ENCODE data around the gene IP6K2.
"Not testable (repeated sequence)": the region's sequence is repeated elsewhere in the genome, so short reads cannot be mapped to it uniquely, and the experiment has no call there.

The IP6K2 gene

DNA sequence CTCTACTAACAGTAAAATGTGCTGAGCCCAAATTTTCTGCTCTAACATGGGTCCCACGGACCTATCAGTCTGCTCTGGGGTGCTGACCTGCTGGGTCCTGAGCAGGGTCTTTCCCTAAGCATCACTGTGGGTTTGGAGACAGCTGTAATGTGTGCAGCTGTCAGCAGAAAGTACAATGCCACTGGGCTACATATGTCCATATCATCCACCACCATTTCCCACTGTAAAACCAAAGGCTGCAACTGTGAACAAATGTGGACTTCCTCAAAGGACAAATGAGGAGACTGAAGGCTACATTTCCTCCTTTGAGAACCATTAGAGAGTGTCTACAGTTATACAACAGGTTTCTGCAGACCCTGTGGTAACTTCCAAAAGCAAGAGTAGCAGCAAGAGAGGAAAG is 33.8 kb upstream of the IP6K2 start:
- no peaks in the 10 kb centered on the region for H3K27me3 Mint-ChIP-seq (ENCODE audit: low read depth)
- TF ChIP-seq, protein P1, sequence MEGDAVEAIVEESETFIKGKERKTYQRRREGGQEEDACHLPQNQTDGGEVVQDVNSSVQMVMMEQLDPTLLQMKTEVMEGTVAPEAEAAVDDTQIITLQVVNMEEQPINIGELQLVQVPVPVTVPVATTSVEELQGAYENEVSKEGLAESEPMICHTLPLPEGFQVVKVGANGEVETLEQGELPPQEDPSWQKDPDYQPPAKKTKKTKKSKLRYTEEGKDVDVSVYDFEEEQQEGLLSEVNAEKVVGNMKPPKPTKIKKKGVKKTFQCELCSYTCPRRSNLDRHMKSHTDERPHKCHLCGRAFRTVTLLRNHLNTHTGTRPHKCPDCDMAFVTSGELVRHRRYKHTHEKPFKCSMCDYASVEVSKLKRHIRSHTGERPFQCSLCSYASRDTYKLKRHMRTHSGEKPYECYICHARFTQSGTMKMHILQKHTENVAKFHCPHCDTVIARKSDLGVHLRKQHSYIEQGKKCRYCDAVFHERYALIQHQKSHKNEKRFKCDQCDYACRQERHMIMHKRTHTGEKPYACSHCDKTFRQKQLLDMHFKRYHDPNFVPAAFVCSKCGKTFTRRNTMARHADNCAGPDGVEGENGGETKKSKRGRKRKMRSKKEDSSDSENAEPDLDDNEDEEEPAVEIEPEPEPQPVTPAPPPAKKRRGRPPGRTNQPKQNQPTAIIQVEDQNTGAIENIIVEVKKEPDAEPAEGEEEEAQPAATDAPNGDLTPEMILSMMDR (IDR thresholded peaks at IDR 0.05; ENCODE audit: unreplicated experiment in 3 of 3), result no peak
- peaks cover 36% of the 10 kb centered on the region for H3K36me3 Mint-ChIP-seq (ENCODE audit: low read depth)
- H3K4me3 Mint-ChIP-seq, result no peak overlapping the region
- H3K27ac Mint-ChIP-seq, result peak overlapping the region; percentile 7 to 20 (median 11)
- H3K9me3 Mint-ChIP-seq, result no peaks in the 10 kb centered on the region
- peaks cover 19% of the 10 kb centered on the region for H3K4me1 Mint-ChIP-seq

DNA sequence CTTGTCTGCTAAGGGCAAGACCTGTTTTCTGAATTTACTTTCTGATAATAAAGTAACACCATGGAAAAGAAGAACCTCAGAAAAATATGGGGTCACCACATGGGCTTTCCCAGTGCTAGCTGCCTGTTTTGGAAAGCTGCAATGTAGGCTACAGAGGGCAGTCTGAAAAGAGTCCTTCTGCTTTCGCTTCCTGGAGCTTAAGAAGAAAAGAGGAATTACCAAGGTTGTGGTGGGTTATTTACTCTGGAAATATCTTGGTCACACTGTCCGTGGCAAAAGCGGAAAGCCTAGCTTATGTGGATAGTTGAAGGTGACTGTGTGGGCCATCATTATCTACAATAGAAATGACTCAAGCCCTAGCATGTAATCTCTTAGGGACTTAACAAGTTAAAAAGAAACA is 31.7 kb upstream of the IP6K2 start:
- Mint-ChIP-seq H3K27me3 (ENCODE audit: low read depth) (no peaks in the 10 kb centered on the region), H3K27ac (no peak overlapping the region), H3K4me3 (no peak overlapping the region), H3K36me3 (ENCODE audit: low read depth) (peaks cover 36% of the 10 kb centered on the region), H3K9me3 (no peaks in the 10 kb centered on the region), H3K4me1 (peaks cover 19% of the 10 kb centered on the region)
- TF ChIP-seq, protein P1 (IDR thresholded peaks at IDR 0.05; ENCODE audit: unreplicated experiment in 3 of 3), result no peak

DNA sequence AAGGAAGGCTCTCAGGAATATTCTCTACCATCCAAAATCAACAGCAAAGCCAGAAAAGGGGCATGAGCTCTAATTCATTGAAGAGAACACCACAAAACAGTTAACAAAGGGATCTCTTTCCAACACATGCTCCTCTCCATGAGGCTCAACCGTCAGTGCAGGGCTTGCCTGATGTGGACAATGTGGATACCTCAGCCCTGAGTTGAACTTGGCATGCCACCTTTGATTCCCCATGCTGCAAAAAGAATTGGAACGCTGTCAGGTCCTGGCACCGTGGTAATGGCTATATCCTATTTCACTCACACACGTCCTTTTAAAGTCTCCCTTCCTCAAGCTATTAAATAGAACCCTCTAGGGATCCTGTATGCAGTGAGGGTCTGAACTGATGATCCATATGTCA is 30.7 kb upstream of the IP6K2 start:
- TF ChIP-seq, protein P1 (IDR thresholded peaks at IDR 0.05; ENCODE audit: unreplicated experiment in 3 of 3), result no peak
- H3K4me3 Mint-ChIP-seq, result no peak overlapping the region
- H3K4me1 Mint-ChIP-seq, result peaks cover 19% of the 10 kb centered on the region
- H3K27me3 Mint-ChIP-seq (ENCODE audit: low read depth), result no peaks in the 10 kb centered on the region
- H3K36me3 Mint-ChIP-seq (ENCODE audit: low read depth), result peaks cover 31% of the 10 kb centered on the region
- H3K9me3 Mint-ChIP-seq, result no peaks in the 10 kb centered on the region
- H3K27ac Mint-ChIP-seq, result peak overlapping the region in 1 of 3 experiments; percentile 75

DNA sequence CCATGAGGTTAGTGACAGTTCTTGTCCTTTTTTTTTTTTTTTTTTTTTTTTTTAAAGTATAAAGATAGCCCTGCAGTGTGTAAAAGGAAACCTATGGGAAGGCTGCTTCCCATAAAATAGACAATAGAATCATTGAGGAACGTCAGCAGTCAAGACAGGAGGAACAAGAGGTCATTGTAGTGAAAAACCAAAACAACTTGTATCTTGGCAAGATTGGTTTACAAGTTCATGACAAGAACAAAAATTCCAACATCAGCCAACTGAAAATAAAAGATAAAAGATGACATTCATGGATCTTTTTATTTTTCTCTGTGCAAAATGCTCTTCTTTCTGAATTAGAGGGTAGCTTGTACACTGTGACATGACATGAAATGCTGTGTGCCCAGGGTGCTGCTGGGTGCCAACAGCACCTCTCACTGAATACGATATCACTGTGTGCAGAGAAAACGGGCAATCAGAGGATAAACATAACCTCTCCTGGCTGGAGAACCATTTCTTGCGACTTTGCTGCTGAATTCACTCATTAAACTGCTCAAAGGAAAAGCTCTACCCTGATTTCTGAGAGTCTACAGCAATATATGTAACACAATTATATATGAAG is 30.1 kb upstream of the IP6K2 start:
- peaks cover 29% of the 10 kb centered on the region for H3K36me3 Mint-ChIP-seq (ENCODE audit: low read depth)
- peak overlapping the region in 2 of 3 experiments; percentile 25 to 75 for H3K27ac Mint-ChIP-seq
- no peaks in the 10 kb centered on the region for H3K27me3 Mint-ChIP-seq (ENCODE audit: low read depth)
- H3K4me3 Mint-ChIP-seq, result no peak overlapping the region
- TF ChIP-seq, protein P1 (IDR thresholded peaks at IDR 0.05; ENCODE audit: unreplicated experiment in 3 of 3), result no peak
- H3K4me1 Mint-ChIP-seq, result peaks cover 19% of the 10 kb centered on the region
- H3K9me3 Mint-ChIP-seq, result no peaks in the 10 kb centered on the region

DNA sequence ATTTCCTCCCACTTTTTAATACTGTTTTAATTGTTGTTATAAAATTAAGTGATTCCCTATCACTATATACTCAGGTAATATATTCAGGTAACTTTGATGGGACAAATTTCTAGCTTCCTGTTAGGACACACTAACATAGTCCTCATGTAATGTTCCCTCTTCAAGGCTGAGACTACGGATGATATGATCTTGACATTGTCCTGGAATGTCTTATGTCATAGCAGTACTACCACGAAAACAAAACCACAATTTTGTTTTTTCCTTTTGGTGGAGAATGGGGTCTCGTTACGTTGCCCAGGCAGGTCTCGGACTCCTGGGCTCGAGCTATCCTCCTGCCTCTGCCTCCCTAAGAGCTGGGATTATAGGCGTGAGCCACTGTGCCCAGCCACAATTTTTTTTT is 26.8 kb upstream of the IP6K2 start:
- peaks cover 21% of the 10 kb centered on the region for H3K36me3 Mint-ChIP-seq (ENCODE audit: low read depth)
- H3K4me3 Mint-ChIP-seq, result no peak overlapping the region
- no peak overlapping the region for H3K27ac Mint-ChIP-seq
- H3K27me3 Mint-ChIP-seq (ENCODE audit: low read depth), result no peaks in the 10 kb centered on the region
- H3K4me1 Mint-ChIP-seq, result peaks cover 20% of the 10 kb centered on the region
- H3K9me3 Mint-ChIP-seq, result no peaks in the 10 kb centered on the region
- TF ChIP-seq, protein P1 (IDR thresholded peaks at IDR 0.05; ENCODE audit: unreplicated experiment in 3 of 3), result no peak

DNA sequence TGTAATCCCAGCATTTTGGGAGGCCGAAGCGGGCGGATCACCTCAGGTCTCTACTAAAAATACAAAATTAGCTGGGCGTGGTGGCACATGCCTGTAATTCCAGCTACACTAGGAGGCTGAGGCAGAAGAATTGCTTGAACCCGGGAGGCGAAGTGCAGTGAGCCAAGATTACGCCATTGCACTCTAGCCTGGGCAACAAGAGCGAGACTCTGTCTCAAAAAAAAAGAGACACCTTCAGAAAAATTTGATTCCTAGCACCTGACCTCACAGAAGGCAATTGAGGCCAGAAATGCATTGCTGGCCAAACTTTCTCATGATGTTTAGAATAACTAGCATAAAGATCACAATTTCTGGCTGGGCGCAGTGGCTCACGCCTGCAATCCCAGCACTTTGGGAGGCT is 24.2 kb upstream of the IP6K2 start:
- H3K27me3 Mint-ChIP-seq (ENCODE audit: low read depth); H3K27ac Mint-ChIP-seq; H3K4me3 Mint-ChIP-seq; H3K9me3 Mint-ChIP-seq; H3K36me3 Mint-ChIP-seq (ENCODE audit: low read depth): not testable (repeated sequence)
- peaks cover 22% of the 10 kb centered on the region for H3K4me1 Mint-ChIP-seq

All from nephron (organoid).